ENCODE measurements around the gene NR2E3.

The NR2E3 gene

GRCh38 chr15:71815301-71815700 is 4.9 kb downstream of the NR2E3 start:
- peaks cover 1% of the 10 kb centered on the region for H3K4me1 ChIP-seq (ENCODE audit: control insufficient read depth, insufficient read depth, low read length)
- no peaks in the 10 kb centered on the region for H3K9me3 ChIP-seq (ENCODE audit: control insufficient read depth, insufficient read depth, low read length)
- H3K27ac ChIP-seq (ENCODE audit: low read length) = no peak overlapping the region
- no peaks in the 10 kb centered on the region for H3K27me3 ChIP-seq (ENCODE audit: control insufficient read depth, insufficient read depth, low read length)
- WGBS (ENCODE audit: insufficient coverage, insufficient read length) = no CpG with 5 or more reads among the region's 3 CpGs
- H3K4me3 ChIP-seq (ENCODE audit: low read length) = no peak overlapping the region
- DNase-seq (ENCODE audit: low read depth, low spot score) = no peak
- no peaks in the 10 kb centered on the region for H3K36me3 ChIP-seq (ENCODE audit: control insufficient read depth, insufficient read depth, low read length)

DNA sequence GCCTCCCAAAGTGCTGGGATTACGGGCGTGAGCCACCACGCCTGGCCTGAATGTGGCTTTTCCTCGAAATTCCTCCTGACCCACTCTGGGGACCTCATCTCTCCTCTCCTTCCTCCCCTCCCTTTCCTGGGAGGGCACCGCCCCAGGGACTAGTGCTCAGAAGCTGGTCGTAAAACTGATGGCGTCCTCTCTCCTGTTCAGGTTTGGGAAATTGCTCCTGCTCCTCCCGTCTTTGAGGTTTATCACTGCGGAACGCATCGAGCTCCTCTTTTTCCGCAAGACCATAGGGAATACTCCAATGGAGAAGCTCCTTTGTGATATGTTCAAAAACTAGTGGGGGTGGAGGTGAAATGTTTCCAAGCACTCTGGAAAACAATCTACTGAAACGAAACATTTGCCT is 7.0 kb downstream of the NR2E3 start:
- DNase-seq (ENCODE audit: low read depth, low spot score) = no peak
- Histone ChIP-seq H3K27me3 (ENCODE audit: control insufficient read depth, insufficient read depth, low read length) (no peaks in the 10 kb centered on the region), H3K27ac (ENCODE audit: low read length) (no peak overlapping the region), H3K4me1 (ENCODE audit: control insufficient read depth, insufficient read depth, low read length) (no peaks in the 10 kb centered on the region; the same call in none of the 2 replicates), H3K4me3 (ENCODE audit: low read length) (no peak overlapping the region), H3K36me3 (ENCODE audit: control insufficient read depth, insufficient read depth, low read length) (no peaks in the 10 kb centered on the region), H3K9me3 (ENCODE audit: control insufficient read depth, insufficient read depth, low read length) (no peaks in the 10 kb centered on the region; the same call in 1 of the 2 replicates)
- no CpG with 5 or more reads among the region's 13 CpGs for WGBS (ENCODE audit: insufficient coverage, insufficient read length)

GRCh38 chr15:71820127-71820526 is 9.8 kb downstream of the NR2E3 start:
- no peak overlapping the region for H3K4me3 ChIP-seq (ENCODE audit: low read length)
- H3K4me1 ChIP-seq (ENCODE audit: control insufficient read depth, insufficient read depth, low read length) = no peaks in the 10 kb centered on the region; the same call in 1 of the 2 replicates
- no peak for DNase-seq (ENCODE audit: low read depth, low spot score)
- H3K9me3 ChIP-seq (ENCODE audit: control insufficient read depth, insufficient read depth, low read length) = no peaks in the 10 kb centered on the region; the same call in 1 of the 2 replicates
- no CpG with 5 or more reads among the region's 1 CpG for WGBS (ENCODE audit: insufficient coverage, insufficient read length)
- H3K27ac ChIP-seq (ENCODE audit: low read length) = no peak overlapping the region
- H3K27me3 ChIP-seq (ENCODE audit: control insufficient read depth, insufficient read depth, low read length) = no peaks in the 10 kb centered on the region
- H3K36me3 ChIP-seq (ENCODE audit: control insufficient read depth, insufficient read depth, low read length) = no peaks in the 10 kb centered on the region

DNA sequence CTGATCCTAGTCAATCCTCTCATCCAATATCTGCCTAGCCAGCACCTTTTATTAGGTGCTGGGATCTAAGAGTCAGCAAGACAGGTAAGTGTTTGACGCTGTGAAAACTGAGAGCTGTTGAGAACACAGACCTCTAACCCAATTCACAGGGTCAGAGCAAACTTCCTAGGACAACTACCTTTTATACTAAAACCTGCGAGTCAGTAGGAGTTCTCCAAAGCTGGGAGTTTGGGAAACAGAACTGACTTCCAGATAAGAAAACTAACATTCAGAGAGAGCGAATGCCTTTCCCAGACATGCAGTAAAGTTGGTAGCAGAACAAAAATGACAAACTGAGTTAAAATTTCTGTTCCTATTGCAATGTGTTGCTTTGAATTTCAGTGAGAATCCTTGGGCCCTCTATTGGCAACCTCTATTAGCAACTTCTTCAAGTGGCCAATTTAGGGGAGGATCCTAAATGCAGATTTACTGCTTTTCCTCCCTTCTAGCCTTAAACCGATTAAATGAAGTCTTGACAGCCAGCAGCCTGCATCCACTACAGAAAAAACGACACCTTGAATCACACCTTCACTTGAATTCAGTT is 11.3 kb downstream of the NR2E3 start:
- Histone ChIP-seq H3K27ac (ENCODE audit: low read length) (no peak overlapping the region), H3K4me3 (ENCODE audit: low read length) (no peak overlapping the region), H3K4me1 (ENCODE audit: control insufficient read depth, insufficient read depth, low read length) (peaks cover 3% of the 10 kb centered on the region; the same call in 1 of the 2 replicates), H3K27me3 (ENCODE audit: control insufficient read depth, insufficient read depth, low read length) (no peaks in the 10 kb centered on the region), H3K9me3 (ENCODE audit: control insufficient read depth, insufficient read depth, low read length) (no peaks in the 10 kb centered on the region; the same call in 1 of the 2 replicates), H3K36me3 (ENCODE audit: control insufficient read depth, insufficient read depth, low read length) (no peaks in the 10 kb centered on the region)
- DNase-seq (ENCODE audit: low read depth, low spot score) = no peak
- WGBS (ENCODE audit: insufficient coverage, insufficient read length) = no CpG with 5 or more reads among the region's 5 CpGs

- H3K27ac ChIP-seq (ENCODE audit: low read length) = no peak overlapping the region
- H3K27me3 ChIP-seq (ENCODE audit: control insufficient read depth, insufficient read depth, low read length) = no peaks in the 10 kb centered on the region
- no peak for DNase-seq (ENCODE audit: low read depth, low spot score)
- no peak overlapping the region for H3K4me3 ChIP-seq (ENCODE audit: low read length)
- peaks cover 3% of the 10 kb centered on the region; the same call in 1 of the 2 replicates for H3K4me1 ChIP-seq (ENCODE audit: control insufficient read depth, insufficient read depth, low read length)
- H3K36me3 ChIP-seq (ENCODE audit: control insufficient read depth, insufficient read depth, low read length) = no peaks in the 10 kb centered on the region
- WGBS (ENCODE audit: insufficient coverage, insufficient read length) = no CpG with 5 or more reads among the region's 3 CpGs
- no peaks in the 10 kb centered on the region; the same call in 1 of the 2 replicates for H3K9me3 ChIP-seq (ENCODE audit: control insufficient read depth, insufficient read depth, low read length)
Observed at GRCh38 chr15:71822890-71823630, 12.7 kb downstream of the NR2E3 start.

DNA sequence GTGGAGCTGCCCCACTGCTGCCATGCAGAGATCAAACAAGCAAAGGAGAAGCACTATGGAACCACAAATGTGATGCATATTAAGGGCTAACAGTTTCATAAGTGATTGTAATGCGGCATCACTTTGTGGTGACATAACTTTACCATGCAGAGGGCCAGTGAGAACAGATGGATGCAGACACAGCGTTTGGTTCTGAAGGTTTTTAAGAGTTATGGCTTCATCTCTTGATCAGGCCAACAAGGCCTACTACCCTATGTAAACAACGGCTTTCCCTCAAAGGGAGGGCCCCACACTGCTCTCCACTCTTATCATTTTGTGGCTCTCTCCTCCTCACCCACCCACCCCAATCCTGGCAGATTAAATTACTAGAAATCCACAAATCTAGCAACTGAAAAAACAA is 13.4 kb downstream of the NR2E3 start:
- peaks cover 3% of the 10 kb centered on the region; the same call in 1 of the 2 replicates for H3K4me1 ChIP-seq (ENCODE audit: control insufficient read depth, insufficient read depth, low read length)
- no peak overlapping the region for H3K4me3 ChIP-seq (ENCODE audit: low read length)
- WGBS (ENCODE audit: insufficient coverage, insufficient read length) = no CpG with 5 or more reads among the region's 3 CpGs
- no peaks in the 10 kb centered on the region; the same call in 1 of the 2 replicates for H3K9me3 ChIP-seq (ENCODE audit: control insufficient read depth, insufficient read depth, low read length)
- H3K36me3 ChIP-seq (ENCODE audit: control insufficient read depth, insufficient read depth, low read length) = no peaks in the 10 kb centered on the region
- H3K27me3 ChIP-seq (ENCODE audit: control insufficient read depth, insufficient read depth, low read length) = no peaks in the 10 kb centered on the region
- no peak for DNase-seq (ENCODE audit: low read depth, low spot score)
- H3K27ac ChIP-seq (ENCODE audit: low read length) = no peak overlapping the region

DNA sequence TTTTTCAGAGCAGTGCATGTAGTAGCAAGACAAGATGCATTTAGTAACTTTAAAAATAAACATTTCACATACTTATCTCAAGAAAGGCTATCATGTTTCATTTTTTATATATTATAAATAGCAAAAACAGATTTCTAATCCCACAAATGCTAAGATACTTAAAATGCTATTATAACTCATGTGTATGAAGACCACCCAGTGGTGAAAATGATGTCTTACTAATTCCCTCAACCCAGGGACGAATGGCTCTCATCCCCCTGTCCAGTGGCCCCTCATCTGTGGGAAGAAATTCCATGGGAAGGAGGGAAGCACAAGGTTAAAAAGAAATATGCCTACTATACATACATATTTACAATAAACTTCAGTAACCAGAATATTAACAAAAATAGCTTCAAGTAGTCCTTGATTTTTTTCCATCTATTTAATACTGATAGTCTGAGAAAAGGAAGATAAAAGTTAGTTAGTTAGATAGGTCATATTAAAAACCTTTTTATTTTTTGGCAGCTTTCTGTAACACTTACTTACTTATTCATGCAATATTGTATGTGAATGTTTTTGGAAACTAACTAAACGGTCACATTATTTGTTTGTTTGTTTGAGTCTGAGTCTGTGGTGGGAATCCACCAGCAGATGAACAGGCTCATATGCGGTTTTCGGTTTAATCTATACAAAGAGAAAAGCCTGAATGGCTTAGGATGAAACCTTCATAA is 14.8 kb downstream of the NR2E3 start:
- no peak overlapping the region for H3K4me3 ChIP-seq (ENCODE audit: low read length)
- H3K27me3 ChIP-seq (ENCODE audit: control insufficient read depth, insufficient read depth, low read length) = no peaks in the 10 kb centered on the region
- no peak overlapping the region for H3K27ac ChIP-seq (ENCODE audit: low read length)
- H3K36me3 ChIP-seq (ENCODE audit: control insufficient read depth, insufficient read depth, low read length) = no peaks in the 10 kb centered on the region; the same call in 1 of the 2 replicates
- WGBS (ENCODE audit: insufficient coverage, insufficient read length) = no CpG with 5 or more reads among the region's 4 CpGs
- no peak for DNase-seq (ENCODE audit: low read depth, low spot score)
- H3K4me1 ChIP-seq (ENCODE audit: control insufficient read depth, insufficient read depth, low read length) = peaks cover 3% of the 10 kb centered on the region; the same call in 1 of the 2 replicates
- no peaks in the 10 kb centered on the region; the same call in 1 of the 2 replicates for H3K9me3 ChIP-seq (ENCODE audit: control insufficient read depth, insufficient read depth, low read length)

DNA sequence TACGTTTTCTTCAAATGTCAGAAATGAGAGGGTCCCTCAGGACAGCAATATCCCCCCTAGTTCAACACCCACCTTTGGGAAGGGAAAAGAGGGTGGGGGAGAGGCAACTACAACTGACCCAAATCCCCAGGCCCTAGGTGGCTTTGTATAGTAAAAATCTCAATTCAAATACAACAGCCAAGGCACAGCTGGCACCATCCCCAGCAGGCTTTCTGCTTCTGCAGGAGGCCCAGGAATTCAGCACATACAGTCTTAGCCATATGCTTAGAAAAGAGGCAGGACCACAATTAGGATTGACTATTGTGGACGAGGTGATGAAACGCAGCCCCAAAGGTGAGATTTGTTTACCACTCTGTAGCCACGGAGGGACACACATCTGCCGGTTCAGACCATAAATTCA is 15.8 kb downstream of the NR2E3 start:
- Histone ChIP-seq H3K4me3 (ENCODE audit: low read length) (no peak overlapping the region), H3K27ac (ENCODE audit: low read length) (no peak overlapping the region), H3K4me1 (ENCODE audit: control insufficient read depth, insufficient read depth, low read length) (peaks cover 3% of the 10 kb centered on the region; the same call in 1 of the 2 replicates), H3K27me3 (ENCODE audit: control insufficient read depth, insufficient read depth, low read length) (no peaks in the 10 kb centered on the region), H3K9me3 (ENCODE audit: control insufficient read depth, insufficient read depth, low read length) (no peaks in the 10 kb centered on the region), H3K36me3 (ENCODE audit: control insufficient read depth, insufficient read depth, low read length) (no peaks in the 10 kb centered on the region; the same call in 1 of the 2 replicates)
- DNase-seq (ENCODE audit: low read depth, low spot score) = no peak
- WGBS (ENCODE audit: insufficient coverage, insufficient read length) = no CpG with 5 or more reads among the region's 5 CpGs

DNA sequence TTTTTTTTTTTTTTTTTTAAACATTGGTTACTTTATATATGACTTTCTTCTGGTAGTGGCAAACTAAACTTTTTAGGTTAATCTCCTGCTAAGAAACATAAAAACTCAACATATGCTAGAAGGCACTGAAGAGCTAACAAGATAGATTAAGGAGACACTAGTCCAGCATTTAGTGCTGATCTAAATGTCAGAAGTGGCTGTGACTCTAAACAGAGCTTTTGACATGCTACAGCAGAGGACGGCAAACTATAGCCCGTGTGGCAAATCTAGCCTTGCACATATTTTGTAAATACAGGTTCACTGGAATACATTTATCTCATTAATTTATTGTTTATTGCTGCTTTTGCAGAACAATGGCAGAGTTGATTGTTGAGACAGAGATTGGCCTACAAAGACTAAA is 20.6 kb downstream of the NR2E3 start:
- no peaks in the 10 kb centered on the region for H3K27me3 ChIP-seq (ENCODE audit: control insufficient read depth, insufficient read depth, low read length)
- H3K27ac ChIP-seq (ENCODE audit: low read length) = no peak overlapping the region
- no peak for DNase-seq (ENCODE audit: low read depth, low spot score)
- H3K9me3 ChIP-seq (ENCODE audit: control insufficient read depth, insufficient read depth, low read length) = no peaks in the 10 kb centered on the region
- peaks cover 3% of the 10 kb centered on the region; the same call in 1 of the 2 replicates for H3K4me1 ChIP-seq (ENCODE audit: control insufficient read depth, insufficient read depth, low read length)
- no peaks in the 10 kb centered on the region; the same call in 1 of the 2 replicates for H3K36me3 ChIP-seq (ENCODE audit: control insufficient read depth, insufficient read depth, low read length)
- H3K4me3 ChIP-seq (ENCODE audit: low read length) = no peak overlapping the region
- no CpG with 5 or more reads among the region's 2 CpGs for WGBS (ENCODE audit: insufficient coverage, insufficient read length)

DNA sequence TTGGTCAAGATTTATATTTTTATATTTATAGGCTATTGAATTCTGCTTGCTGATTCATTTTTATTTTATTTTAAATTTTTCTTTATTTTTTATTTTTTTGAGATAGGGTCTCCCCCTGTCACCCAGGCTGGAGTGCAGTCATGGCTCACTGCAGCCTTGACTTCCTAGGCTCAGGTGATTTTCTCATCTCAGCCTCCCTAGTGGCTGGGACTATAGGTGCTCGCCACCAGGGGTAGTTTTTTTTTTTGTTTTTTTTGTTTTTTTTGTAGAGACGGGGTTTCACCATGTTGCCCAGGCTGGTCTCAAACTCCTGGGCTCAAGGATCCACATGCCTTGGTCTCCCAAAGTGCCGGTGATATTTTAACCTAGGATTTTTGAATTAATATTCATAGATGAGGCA is 31.2 kb downstream of the NR2E3 start:
- Histone ChIP-seq H3K9me3 (ENCODE audit: control insufficient read depth, insufficient read depth, low read length) (no peaks in the 10 kb centered on the region), H3K4me1 (ENCODE audit: control insufficient read depth, insufficient read depth, low read length) (no peaks in the 10 kb centered on the region), H3K36me3 (ENCODE audit: control insufficient read depth, insufficient read depth, low read length) (no peaks in the 10 kb centered on the region), H3K27me3 (ENCODE audit: control insufficient read depth, insufficient read depth, low read length) (no peaks in the 10 kb centered on the region), H3K4me3 (ENCODE audit: low read length) (no peak overlapping the region), H3K27ac (ENCODE audit: low read length) (no peak overlapping the region)
- no CpG with 5 or more reads among the region's 3 CpGs for WGBS (ENCODE audit: insufficient coverage, insufficient read length)
- DNase-seq (ENCODE audit: low read depth, low spot score) = no peak
